Spinal cord (tissue), 10 donors: Measurements from ENCODE around the gene GRM5. TPM values are rescaled to one million over a fixed set of nuclear protein-coding genes. Genes with fewer than 3 reads are reported as not detected.

Experiments used
- DNase-seq, 6 donors: peaks; one replicate each; pipeline versions ENCODE4 v3.0.0 to v3.0.0-alpha.2; 2013 to 2015; ENCODE audit warnings: low spot score in 6 of 6, low read depth in 4 of 6
- H3K27ac ChIP-seq: one replicate; pipeline ENCODE4 v1.5.1; 2013; ENCODE audit warnings: low read depth, low read length, control low read depth
- H3K27me3 ChIP-seq: one replicate; pipeline ENCODE4 v1.6.1; 2013; ENCODE audit warnings: low read length; ENCODE audit not compliant: control insufficient read depth, insufficient read depth
- H3K36me3 ChIP-seq: one replicate; pipeline ENCODE4 v1.6.1; 2013; ENCODE audit warnings: low read length; ENCODE audit not compliant: control insufficient read depth, insufficient read depth
- H3K4me1 ChIP-seq: one replicate; pipeline ENCODE4 v1.6.1; 2013; ENCODE audit warnings: low read length; ENCODE audit not compliant: control insufficient read depth, insufficient read depth
- H3K4me3 ChIP-seq: one replicate; pipeline ENCODE4 v1.5.1; 2013; ENCODE audit warnings: low read depth, low read length, control low read depth
- H3K9me3 ChIP-seq: one replicate; pipeline ENCODE4 v1.6.1; 2013; ENCODE audit warnings: low read length; ENCODE audit not compliant: control insufficient read depth, insufficient read depth
- WGBS: methylation state at CpG from one replicate; pipeline ENCODE4 v1.1.5; 2013; ENCODE audit warnings: missing lambda C conversion rate; ENCODE audit not compliant: insufficient coverage; 5-methylcytosine and 5-hydroxymethylcytosine counted together
- polyA plus RNA-seq, 2 donors: library from polyadenylated mRNA; unstranded; fragments of 120-200 nt; gene quantifications; one replicate each; pipeline ENCODE4 v1.2.1, GENCODE V29; 2013; ENCODE audit not compliant: insufficient read length in 2 of 2
- total RNA-seq, 2 donors: library from RNA; depleted of rRNA in 1 of 2; stranded (reverse); fragments of 120-200 nt in 1 of 2; fragments of >200 nt in 1 of 2; gene quantifications; one replicate each; pipeline versions ENCODE4 v1.2.3 to v1.2.4, GENCODE V29; 2013 to 2014
- donor health status: healthy.

The GRM5 gene
- total and polyA plus RNA-seq, 4 donors: 19.7 to 104 (median 33.9) TPM

GRCh38 chr11:88579466-88579865, 486.3 kb downstream of the GRM5 start:
- no peak for DNase-seq
- WGBS: 80% methylated on average over 1 of the region's 1 CpG

GRCh38 chr11:88576741-88577140, 489.0 kb downstream of the GRM5 start:
- Histone ChIP-seq H3K36me3 (no peaks in the 10 kb centered on the region), H3K9me3 (no peaks in the 10 kb centered on the region), H3K4me3 (no peak overlapping the region), H3K27me3 (no peaks in the 10 kb centered on the region), H3K27ac (no peak overlapping the region), H3K4me1 (no peaks in the 10 kb centered on the region)
- no peak for DNase-seq
- no CpG with 5 or more reads among the region's 2 CpGs for WGBS

More at GRCh38 chr11:88579466-88579865, 486.3 kb downstream of the GRM5 start:
- H3K9me3 ChIP-seq: no peaks in the 10 kb centered on the region
- no peak overlapping the region for H3K27ac ChIP-seq
- H3K36me3 ChIP-seq: no peaks in the 10 kb centered on the region
- H3K4me3 ChIP-seq: no peak overlapping the region
- H3K4me1 ChIP-seq: no peaks in the 10 kb centered on the region
- H3K27me3 ChIP-seq: no peaks in the 10 kb centered on the region

DNA sequence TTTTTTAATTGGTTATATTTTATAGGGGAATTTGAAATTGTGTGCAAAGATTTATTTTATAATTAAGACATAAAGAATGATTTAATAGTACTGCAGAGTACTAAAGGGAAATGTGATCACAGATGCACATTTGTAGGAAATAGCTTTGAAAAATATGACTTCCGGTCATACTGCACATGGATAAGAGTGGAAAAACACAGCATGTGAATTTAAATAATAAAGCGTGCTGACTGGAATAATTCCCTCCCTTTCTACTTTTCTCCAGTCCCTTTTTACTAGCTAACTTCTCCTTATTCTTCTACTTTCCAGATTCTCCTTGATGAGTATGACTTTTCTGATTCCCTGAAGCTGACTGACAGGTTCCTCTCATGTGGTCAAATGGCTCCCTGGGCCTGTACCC, 489.9 kb downstream of the GRM5 start:
- Histone ChIP-seq H3K4me1 (no peaks in the 10 kb centered on the region), H3K36me3 (no peaks in the 10 kb centered on the region), H3K27me3 (no peaks in the 10 kb centered on the region), H3K27ac (no peak overlapping the region), H3K4me3 (no peak overlapping the region), H3K9me3 (no peaks in the 10 kb centered on the region)
- DNase-seq: no peak
- no CpG with 5 or more reads among the region's 2 CpGs for WGBS

DNA sequence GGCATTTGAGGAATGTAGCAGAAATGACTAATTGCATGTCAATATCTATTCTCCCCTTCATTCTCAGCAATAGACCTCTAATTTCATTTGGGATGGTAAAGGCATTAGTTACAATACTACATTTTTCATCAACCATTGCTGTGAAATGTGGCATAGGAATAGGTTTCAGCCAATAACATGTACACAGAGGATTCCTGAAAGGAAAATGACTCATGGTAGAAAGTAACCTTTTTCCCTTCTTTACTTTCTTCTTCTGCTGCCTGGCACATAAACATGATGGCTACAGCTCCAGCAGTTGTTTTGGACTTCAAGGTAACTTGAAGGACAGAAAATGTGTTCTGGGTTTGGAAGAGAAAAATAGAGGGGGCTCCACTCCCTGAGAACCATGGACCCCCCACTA, 496.4 kb downstream of the GRM5 start:
- Histone ChIP-seq H3K36me3 (peaks cover 5% of the 10 kb centered on the region), H3K27ac (no peak overlapping the region), H3K9me3 (no peaks in the 10 kb centered on the region), H3K27me3 (no peaks in the 10 kb centered on the region), H3K4me1 (no peaks in the 10 kb centered on the region), H3K4me3 (no peak overlapping the region)
- no peak for DNase-seq

DNA sequence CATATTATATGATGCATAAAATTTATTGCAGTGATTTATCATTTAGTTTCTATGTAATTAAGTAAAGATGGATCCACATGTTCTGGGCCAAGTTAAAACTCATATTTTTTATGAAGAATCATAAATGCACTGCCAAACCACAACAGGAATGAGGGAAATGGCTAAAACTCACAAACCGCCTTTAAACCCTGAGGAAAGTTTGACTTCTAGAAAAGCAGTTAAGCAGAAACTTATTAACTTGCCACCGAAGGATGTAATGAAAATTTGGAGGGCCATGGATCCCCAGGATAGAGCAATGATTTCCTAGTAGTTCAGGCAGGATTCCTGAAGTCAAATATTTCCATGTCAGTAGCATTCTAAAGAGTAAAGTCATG, 510.0 kb downstream of the GRM5 start:
- Histone ChIP-seq H3K36me3 (no peaks in the 10 kb centered on the region), H3K4me1 (no peaks in the 10 kb centered on the region), H3K4me3 (no peak overlapping the region), H3K9me3 (no peaks in the 10 kb centered on the region), H3K27ac (no peak overlapping the region), H3K27me3 (no peaks in the 10 kb centered on the region)
- no peak for DNase-seq
- WGBS: 100% methylated on average over 2 of the region's 2 CpGs

DNA sequence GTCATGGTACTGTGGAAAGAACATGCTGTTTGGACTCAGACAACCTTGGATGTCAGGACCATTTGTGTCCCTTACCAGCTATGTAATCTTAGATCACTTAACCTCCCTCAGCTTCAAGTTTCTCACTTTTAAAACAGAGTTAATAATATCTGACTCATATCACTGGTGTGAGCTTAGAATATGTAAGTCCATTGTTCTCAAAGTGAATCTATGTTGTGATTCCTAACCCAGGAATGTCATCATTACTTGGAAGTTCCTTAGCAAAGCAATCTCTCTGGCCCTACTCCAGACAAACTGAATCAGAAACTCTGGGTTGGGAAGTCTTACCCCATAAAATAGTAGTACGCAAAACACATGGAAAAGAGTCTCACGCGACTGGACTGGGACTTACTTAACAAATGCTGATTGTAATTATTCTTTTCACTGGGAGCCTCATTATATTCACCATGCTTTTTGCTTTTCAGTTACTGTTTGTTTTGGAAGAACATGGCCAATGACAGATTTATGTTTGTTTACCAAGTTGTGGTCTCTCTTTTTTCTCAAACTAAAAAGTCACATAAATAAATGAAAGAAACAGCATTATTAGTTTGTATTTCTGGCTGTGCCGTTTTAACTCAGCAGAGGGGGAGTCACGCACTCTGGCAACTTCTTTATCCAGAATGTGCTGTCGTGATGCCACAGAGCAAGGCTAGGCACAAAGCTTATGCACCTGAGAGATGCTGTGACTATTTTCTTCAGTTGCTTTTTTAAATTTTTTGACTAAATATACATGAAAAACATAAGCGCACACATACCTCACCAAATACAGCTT, 510.6 kb downstream of the GRM5 start:
- Histone ChIP-seq H3K36me3 (no peaks in the 10 kb centered on the region), H3K9me3 (no peaks in the 10 kb centered on the region), H3K4me1 (no peaks in the 10 kb centered on the region), H3K27me3 (no peaks in the 10 kb centered on the region), H3K27ac (no peak overlapping the region), H3K4me3 (no peak overlapping the region)
- WGBS: 48% methylated on average over 3 of the region's 7 CpGs
- DNase-seq: peak in 1 of 6 donors; percentile 40

DNA sequence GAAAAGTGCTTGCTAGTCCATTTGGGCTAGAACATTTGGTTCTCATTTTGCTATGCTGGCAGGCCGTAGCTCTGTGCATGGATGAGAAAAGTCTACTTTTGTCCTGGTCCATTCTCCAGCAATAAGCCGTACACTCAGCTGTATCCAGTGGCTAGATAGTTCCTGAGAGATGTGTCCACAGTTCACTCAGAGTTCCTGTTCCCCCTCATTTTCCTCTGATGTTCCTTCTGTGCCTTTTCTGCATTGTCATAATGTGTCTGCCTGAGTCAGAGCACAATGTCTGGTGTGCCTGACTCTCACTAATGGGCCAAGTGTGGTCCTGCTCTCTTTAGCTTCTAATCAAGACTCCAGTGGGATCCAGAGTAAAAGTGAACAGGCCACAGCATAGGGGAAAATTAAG, 512.6 kb downstream of the GRM5 start:
- no peak overlapping the region for H3K27ac ChIP-seq
- DNase-seq: no peak
- H3K4me1 ChIP-seq: no peaks in the 10 kb centered on the region
- H3K27me3 ChIP-seq: no peaks in the 10 kb centered on the region
- H3K4me3 ChIP-seq: no peak overlapping the region
- H3K9me3 ChIP-seq: no peaks in the 10 kb centered on the region
- WGBS: 93% methylated on average over 2 of the region's 2 CpGs
- no peaks in the 10 kb centered on the region for H3K36me3 ChIP-seq

DNA sequence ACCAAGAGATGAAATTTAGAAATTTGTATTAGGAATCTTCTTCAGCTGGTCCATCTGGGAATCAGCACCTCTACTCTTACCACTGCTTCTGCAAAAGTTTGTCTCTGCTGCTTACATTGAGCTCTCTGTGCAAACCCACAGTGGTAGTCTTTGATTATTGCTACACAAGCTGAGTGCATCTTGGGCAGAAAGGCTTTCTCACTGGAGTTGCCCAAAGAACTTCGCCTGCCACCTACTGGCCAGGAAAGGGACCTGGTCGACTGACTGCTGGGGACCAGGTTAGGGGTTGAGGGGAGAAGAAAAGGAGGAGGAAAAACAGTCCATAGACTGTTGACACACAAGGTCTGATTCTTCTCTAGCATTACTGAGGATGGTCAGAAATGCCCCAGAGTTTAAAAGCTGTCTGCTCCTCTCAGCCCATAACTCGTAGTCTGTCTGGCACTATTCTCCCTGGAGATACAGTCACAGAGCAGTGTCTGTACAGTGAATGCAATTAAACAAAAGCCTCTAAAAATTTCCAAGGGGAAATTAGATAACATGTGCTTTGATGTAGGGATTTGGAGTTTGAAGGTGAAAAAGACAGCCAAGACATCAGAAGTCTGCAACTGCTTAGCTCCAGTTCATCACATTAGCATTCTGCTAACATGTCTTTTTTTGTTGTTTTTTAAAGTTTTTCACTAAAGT, 513.3 kb downstream of the GRM5 start:
- H3K27me3 ChIP-seq: no peaks in the 10 kb centered on the region
- no peak for DNase-seq

GRCh38 chr11:88544656-88545280, 521.0 kb downstream of the GRM5 start:
- H3K4me3 ChIP-seq: no peak overlapping the region
- no CpG with 5 or more reads among the region's 3 CpGs for WGBS
- no peaks in the 10 kb centered on the region for H3K27me3 ChIP-seq
- H3K4me1 ChIP-seq: no peaks in the 10 kb centered on the region
- no peak for DNase-seq
- H3K27ac ChIP-seq: no peak overlapping the region
- H3K36me3 ChIP-seq: no peaks in the 10 kb centered on the region
- H3K9me3 ChIP-seq: no peaks in the 10 kb centered on the region

More for the DNA sequence above, 513.3 kb downstream of the GRM5 start:
- H3K36me3 ChIP-seq: no peaks in the 10 kb centered on the region
- no peak overlapping the region for H3K27ac ChIP-seq
- H3K4me1 ChIP-seq: no peaks in the 10 kb centered on the region
- H3K9me3 ChIP-seq: no peaks in the 10 kb centered on the region
- 10% methylated on average over 2 of the region's 3 CpGs for WGBS
- H3K4me3 ChIP-seq: no peak overlapping the region
